ENCODE data around the gene ITIH3.
"Not testable (repeated sequence)": the region's sequence is repeated elsewhere in the genome, so short reads cannot be mapped to it uniquely, and the experiment has no call there.

The ITIH3 gene, protein sequence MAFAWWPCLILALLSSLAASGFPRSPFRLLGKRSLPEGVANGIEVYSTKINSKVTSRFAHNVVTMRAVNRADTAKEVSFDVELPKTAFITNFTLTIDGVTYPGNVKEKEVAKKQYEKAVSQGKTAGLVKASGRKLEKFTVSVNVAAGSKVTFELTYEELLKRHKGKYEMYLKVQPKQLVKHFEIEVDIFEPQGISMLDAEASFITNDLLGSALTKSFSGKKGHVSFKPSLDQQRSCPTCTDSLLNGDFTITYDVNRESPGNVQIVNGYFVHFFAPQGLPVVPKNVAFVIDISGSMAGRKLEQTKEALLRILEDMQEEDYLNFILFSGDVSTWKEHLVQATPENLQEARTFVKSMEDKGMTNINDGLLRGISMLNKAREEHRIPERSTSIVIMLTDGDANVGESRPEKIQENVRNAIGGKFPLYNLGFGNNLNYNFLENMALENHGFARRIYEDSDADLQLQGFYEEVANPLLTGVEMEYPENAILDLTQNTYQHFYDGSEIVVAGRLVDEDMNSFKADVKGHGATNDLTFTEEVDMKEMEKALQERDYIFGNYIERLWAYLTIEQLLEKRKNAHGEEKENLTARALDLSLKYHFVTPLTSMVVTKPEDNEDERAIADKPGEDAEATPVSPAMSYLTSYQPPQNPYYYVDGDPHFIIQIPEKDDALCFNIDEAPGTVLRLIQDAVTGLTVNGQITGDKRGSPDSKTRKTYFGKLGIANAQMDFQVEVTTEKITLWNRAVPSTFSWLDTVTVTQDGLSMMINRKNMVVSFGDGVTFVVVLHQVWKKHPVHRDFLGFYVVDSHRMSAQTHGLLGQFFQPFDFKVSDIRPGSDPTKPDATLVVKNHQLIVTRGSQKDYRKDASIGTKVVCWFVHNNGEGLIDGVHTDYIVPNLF

GRCh38 chr3:52794612-52795099, at the start of gene ITIH3:
Gene ITIH3 (plus strand): TSS chr3:52794796. CDS start chr3:52794804, 8 bp downstream.
- no peak for DNase-seq (ENCODE audit: low read depth in 2 of 2)

DNA sequence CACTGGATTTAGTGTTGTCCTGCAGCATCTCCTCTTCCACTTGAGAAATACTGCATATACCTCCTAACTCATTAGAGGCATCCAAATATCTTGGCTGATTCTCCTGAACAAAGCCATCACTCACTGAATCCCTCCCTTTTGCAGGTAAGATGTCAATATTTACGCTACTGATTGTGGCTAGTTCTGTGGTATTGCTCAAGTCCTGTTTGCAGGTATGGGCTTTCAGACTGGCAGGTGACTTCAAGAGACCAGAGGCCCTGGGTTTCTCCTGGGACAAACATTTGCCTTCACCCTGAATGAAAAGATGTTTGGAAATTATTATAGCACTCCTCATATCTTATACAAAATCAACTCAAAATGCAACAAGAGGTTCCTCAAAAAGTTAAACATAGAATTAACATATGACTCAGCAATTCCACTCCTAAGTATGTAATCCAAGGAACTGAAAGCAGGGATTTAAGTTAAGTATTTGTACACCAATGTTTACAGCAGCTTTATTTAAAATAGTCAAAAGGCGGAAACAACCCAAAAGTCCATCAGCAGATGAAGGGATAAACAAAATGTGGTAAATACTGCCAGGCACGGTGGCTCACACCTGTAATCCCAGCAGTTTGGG, 42.4 kb upstream of the ITIH3 start:
- DNase-seq (ENCODE audit: low read depth in 2 of 2): no peak

- no peak for DNase-seq (ENCODE audit: low read depth in 2 of 2)
Observed at GRCh38 chr3:52754373-52754772, 40.2 kb upstream of the ITIH3 start.

- no peak for DNase-seq (ENCODE audit: low read depth in 2 of 2)
Observed at GRCh38 chr3:52756141-52756540, 38.5 kb upstream of the ITIH3 start.

DNA sequence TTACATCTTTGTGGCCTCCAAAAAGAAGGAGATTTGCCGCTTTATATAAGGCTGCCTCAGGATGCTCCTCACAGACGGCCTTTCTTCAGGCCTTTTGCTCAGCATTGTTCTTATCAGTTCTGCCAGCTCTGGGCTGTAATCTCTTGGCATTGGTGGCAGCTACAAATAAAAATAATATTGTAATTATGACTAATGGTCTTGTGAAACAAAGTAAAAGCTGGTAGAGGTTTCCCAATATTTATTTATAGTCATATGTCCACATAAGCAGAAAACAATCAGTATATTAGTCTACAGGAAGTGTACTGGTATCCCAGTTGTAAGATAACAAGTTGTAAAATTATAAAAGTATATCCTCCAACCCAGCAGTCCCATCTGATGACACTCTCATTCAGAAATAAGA, 31.1 kb upstream of the ITIH3 start:
- no peak for DNase-seq (ENCODE audit: low read depth in 2 of 2)

- DNase-seq (ENCODE audit: low read depth in 2 of 2): no peak
Observed at GRCh38 chr3:52769786-52770455, 24.7 kb upstream of the ITIH3 start.

DNA sequence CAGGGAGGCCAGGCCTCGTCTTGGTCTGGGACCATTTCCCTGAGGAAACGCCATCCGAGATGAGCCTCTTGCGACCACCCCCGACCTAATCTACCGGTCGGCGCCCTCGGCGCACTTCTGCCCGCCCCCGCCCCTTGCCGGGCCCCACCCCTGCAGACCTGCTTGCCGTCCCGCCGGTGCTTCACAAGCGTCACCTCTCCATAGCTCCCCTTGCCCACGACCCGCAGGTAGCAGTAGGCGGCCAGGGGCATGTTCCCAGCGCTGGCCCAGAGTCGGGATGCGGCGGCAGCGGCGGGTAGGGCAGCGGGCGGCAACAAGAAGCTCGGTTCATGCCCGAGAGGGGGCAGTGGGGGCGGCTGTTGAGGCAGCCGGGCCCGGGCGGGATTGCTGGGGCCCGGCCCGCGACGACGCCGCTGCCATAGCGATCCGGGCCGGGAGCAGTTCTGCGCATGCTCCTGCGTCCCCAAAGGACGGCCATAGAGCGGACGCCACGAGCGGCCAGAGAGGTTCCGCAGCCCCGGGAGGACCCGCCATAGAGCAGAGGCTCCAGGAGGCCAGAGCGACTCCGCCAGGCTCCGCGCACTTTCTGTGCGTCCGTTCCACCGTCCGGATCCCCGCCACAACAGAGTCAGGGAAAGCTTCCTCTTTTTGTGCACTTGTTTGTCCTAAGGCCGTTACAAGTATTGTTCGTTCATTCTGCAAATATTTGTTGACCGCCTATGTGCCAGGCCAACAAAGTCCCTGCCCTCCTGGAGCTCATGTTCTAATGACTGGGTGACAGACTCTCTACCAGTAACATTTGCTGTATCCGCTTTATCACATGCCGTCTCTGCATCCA, 23.9 kb upstream of the ITIH3 start, which contains the start of gene NEK4:
NEK4 (minus strand) TSS at position 445 of the 838 bp plus-strand sequence; CDS start at position 251, 194 bp downstream.
- peak; percentile 64 to 84 for DNase-seq (ENCODE audit: low read depth in 2 of 2)

DNA sequence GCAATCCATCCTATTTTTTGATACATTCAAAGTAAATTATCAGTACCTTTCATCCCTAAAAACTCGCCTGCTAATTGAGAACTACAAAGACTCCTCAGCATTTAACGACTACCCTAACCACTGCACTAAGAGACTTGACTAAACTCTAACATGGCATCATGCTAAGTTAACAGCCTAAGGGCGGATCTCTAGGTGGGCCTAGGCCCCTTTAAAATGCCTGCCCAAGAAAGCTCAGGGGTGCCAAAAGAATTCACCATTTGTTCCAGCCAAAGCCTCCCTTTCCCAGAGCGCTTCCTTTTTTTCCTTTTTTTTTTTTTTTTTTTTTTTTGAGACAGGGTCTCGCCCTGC, 23.3 kb upstream of the ITIH3 start:
- DNase-seq (ENCODE audit: low read depth in 2 of 2): no peak

GRCh38 chr3:52771702-52772101, 22.9 kb upstream of the ITIH3 start:
- DNase-seq (ENCODE audit: low read depth in 2 of 2): no peak

GRCh38 chr3:52773361-52774065, 21.1 kb upstream of the ITIH3 start:
- no peak for DNase-seq (ENCODE audit: low read depth in 2 of 2)

- DNase-seq (ENCODE audit: low read depth in 2 of 2): no peak
Observed at GRCh38 chr3:52774066-52774713, 20.4 kb upstream of the ITIH3 start.

- no peak for DNase-seq (ENCODE audit: low read depth in 2 of 2)
Observed at GRCh38 chr3:52774901-52775864, 19.4 kb upstream of the ITIH3 start.

DNA sequence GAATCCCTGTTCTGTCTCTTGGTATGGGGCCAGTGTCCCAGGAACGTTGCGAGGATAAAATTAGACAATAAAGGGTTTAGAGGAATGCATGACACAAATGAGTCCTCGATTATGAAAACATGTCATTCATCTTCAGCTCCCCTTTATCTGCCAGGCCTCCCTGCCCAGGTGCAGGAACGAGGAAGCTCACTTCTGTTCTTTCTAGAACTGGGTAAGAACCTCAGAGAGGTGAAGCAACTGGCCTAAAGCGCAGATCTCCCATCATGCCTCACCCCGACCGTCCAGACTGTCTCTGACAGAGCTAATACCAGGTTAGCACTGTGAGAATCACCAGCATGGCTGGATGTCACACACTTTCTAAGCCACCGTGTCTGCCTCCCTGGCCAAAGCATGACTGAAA, 18.7 kb upstream of the ITIH3 start:
- DNase-seq (ENCODE audit: low read depth in 2 of 2): no peak

- not testable (repeated sequence) for DNase-seq (ENCODE audit: low read depth in 2 of 2)
Observed at GRCh38 chr3:52776486-52776885, 18.1 kb upstream of the ITIH3 start.

GRCh38 chr3:52777127-52777958, 17.3 kb upstream of the ITIH3 start, which contains the start of gene ITIH1:
Gene ITIH1 (plus strand): TSS chr3:52777599. CDS start chr3:52777616, 17 bp downstream.
- DNase-seq (ENCODE audit: low read depth in 2 of 2): no peak

DNA sequence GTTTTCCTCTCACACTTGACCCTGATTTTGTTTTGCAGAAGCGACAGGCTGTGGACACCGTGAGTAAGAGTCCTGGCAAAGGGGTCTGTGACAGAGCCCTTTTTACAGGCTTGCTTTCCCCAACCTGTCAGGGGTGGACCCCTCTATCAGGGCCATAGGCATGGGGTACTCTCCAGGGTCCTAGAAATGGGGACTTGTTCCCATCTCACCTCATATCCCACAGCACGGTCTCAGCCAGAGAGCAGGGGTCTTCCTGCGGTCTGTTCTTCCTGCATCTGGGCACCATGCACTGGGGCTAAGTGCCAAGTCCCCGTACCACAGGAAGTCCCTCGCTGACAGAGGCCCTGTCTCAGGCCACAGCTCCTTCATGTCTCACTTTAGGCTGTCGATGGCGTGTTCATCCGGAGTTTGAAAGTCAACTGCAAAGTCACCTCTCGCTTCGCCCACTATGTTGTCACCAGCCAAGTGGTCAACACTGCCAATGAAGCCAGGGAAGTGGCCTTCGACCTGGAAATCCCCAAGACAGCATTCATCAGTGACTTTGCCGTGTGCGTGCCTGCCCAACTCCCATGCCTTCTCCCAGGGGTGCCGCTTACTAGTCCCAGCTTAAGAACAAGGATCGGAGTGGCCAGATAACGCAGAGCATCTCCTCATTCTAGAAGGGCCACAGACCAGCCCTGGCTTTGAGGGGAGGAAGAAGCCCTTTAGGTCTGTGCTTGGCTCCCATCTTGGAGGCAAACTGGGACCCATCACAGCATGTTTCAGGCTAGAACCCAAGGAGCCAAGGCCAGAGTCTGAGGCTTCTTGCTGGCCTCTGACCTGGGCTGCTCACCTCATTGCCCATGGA, 16.4 kb upstream of the ITIH3 start:
- DNase-seq (ENCODE audit: low read depth in 2 of 2): no peak
